HG03558 (cell line): Measurements from ENCODE around the gene ROCK2.

Source experiments
- ATAC-seq: cut with Tn5 transposase; IDR thresholded peaks from one replicate; pipeline ENCODE4 v1.9.1; 2021; ENCODE audit warnings: moderate number of reproducible peaks; ENCODE audit not compliant: unreplicated experiment; ENCODE audit errors: extremely low read depth

ROCK2 gene

DNA sequence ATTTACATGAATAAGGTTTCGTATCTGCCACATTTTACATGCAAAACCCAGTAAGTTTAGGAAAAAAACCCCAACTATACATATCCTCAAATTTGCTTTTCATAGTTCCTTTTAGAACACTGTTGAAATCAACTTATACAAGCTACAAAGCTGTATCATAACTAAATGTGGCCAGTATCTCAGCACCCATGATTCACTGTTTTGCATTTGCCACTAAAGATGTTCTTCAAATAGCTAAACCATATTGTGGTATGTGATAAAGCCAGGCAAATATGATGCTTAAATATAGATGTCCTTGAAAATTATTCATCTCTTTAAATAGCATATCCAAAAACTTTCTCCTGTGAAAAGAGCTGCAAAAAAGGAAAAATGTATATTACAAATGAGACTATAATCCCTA lies 29.9 kb downstream of the ROCK2 start:
- no peak for ATAC-seq

DNA sequence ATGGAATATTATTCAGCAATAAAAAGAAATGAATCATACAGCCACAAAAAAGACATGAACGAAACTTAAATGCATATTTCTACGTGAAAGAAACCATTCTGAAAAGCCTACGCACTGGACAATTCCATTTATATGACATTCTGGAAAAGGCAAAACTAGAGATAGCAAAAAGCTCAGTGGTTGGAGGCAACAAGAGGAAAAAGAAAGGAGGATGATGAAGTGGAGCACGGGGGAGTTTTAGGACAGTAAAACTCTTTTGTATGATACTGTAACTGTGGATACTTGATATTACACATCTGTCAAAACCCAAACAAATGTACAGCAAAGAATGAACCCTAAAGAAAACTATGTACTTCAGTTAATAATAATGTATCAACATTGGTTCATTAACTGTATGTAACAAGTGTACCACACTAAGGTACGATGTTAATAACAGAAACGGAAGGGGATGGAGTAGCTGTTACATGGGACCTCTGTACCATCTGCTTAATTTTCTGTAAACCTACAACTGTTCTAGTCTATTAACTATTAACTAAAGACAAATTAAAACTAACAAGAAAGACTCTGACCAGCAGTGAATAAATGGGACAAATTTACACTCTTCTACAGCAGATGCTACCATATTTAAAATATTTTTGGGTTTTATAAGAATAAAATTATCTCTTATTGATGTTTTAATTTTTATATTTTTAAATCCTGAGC lies 31.5 kb downstream of the ROCK2 start:
- no peak for ATAC-seq

DNA sequence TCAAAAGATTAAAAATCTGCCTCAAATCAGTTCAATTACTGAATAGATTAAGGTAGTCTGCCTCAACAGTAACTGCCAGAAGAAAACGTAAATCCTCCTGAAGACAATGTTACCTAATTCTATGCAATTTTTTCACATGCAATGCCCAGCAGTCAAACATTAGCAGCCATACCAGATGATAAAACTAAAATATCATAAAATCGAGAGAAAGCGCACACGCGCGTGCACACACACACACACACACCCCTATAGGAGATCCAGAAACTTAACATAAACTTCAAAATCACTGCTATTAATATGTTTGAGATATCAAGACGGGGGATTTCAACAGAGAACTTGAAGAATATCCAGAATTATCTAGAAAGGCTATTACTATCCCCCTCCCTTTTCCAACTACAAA lies 32.9 kb downstream of the ROCK2 start:
- no peak for ATAC-seq

DNA sequence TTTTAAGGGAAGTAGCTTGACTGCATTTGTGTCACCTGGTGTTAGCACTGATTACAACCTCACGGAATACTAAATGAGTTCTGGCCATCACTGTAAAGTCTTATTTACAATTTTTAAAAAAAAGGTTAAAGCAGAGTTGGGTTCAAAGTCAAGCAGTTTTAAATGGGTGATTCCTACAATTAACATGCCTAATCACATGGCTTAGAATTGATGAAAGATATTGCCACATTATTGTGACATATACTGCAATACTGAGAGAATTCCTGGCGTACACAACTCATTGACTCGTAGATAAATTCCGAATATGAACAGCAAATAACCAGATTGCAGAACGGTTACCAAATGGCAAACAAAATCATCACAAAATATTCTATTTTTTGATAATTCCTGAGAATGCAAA lies 34.2 kb downstream of the ROCK2 start:
- no peak for ATAC-seq

DNA sequence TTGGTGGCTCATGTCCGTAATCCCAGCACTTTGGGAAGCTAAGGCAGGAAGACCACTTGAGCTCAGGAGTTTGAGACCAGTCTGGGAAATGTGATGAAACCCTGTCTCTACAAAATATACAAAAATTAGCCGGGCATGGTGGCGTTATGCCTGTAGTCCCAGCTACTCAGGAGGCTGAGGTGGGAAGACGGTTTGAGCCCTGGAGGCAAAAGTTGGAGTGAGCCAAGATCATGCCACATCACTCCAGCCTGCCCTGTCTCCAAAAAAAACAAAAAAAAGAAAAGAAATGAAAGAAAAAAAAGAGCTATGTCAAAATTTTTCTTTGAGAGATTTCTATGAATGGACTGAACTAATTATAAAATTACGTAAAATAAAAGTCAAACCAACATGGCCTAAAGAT lies 34.7 kb downstream of the ROCK2 start:
- ATAC-seq, result no peak

DNA sequence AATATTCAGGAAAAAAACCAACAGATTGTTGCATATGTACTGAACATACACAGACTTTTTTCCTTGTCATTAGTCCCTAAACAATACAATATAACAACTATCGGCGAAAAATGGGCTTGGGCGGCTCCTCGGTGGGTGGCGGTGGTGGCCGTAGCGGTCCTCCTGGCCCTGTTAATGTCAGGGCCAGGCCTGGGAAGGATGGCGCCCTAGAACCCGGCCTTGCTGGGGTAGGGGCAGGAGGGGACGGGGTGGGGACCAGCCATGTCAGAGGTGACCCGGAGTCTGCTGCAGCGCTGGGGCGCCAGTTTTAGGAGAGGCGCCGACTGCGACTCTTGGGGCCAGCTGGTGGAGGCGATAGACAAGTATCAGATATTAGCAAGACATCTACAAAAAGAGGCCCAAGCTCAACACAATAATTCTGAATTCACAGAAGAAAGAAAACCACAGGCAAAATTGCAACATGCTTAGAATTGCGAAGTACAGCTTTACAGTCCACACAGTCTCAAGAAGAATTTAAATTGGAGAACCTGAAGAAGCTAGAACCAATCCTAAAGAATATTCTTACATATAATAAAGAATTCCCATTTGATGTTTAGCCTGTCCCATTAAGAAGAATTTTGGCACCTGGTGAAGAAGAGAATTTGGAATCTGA lies 36.5 kb downstream of the ROCK2 start:
- ATAC-seq, result no peak

DNA sequence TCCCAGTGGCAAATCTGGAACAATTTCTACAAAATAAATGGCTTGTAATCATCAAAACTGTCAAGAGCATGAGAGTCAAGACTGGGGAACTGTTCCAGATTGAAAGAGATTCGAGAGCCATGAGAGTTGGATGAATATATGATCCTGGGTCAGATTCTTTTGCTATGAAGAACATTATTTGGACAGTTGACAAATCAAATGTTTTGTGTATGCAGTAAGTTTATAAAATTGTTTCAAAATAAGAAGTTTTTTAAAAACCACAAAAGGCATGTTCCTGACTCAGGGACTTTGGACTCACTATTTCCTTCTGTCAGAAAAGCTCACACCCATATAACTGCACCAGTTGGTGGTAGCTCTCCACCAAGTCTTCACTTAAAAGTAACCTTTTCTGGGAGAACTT lies 38.5 kb downstream of the ROCK2 start:
- no peak for ATAC-seq

DNA sequence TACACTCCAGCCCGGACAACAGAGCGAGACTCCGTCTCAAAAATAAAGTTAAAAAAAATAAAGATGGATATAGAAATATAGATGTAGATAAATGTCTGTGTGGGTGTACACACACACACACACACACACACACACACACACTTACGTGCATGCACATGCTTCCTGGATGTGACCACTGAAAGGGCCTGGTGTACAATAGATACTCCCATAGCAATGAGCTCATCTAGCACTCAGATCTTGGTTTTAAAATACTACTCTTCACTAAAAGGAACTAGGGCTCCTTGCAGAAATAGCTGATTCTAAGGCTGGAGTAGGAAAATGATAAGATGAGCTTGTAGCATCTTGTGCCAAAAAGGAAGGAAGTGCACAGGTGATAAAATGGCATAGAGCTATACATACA lies 39.1 kb downstream of the ROCK2 start:
- ATAC-seq, result no peak

DNA sequence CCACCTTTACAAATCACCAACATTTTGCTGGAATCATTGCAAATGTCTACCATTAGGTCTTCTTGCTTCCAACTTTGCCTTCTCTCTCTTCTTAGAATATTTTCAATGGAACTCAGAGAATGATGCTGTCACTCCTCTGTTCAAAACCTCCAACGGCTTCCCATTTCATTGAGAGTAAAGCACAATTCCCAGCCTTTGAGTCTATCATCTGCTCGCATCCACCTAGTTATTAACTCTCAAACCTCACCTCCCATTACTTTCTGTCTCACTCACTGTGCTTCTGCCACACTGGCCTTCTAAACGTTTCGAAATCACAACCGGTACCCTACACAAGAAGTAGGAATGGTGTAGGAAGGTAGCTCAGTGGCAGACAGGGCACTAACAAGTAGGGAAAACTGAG lies 40.0 kb downstream of the ROCK2 start:
- no peak for ATAC-seq

DNA sequence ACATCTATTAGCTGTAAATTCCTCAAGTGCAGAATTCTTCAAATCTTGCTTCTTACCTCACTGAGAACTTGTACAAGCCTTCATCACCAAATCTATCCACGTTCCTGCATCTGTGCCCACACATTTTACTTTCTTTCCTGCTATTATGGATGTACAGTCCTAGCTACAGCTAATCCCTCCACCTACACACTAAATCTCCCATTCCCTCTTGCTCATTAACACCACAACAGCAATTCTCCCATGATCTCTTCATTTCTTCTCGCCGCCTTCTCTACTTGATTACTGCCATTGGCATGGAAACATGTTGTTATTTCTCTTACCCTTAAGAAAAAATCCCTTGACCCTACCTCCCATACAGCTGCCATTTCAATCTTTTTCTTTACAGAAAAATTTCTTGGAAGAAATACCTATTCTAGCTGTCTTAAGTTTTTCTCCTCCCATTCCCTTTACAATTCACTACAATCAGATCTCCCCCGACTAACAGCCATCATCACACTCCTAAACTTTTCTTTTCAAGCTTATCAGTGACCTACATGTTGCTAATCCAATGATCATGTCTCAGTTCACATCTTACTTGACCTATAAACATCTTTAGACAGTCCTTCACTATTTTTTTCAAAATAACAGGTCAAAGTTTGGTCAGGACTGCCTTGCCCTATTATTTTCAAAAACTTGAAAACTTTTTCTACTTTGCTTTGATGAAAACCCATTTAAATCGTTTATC lies 41.0 kb downstream of the ROCK2 start:
- ATAC-seq, result no peak

DNA sequence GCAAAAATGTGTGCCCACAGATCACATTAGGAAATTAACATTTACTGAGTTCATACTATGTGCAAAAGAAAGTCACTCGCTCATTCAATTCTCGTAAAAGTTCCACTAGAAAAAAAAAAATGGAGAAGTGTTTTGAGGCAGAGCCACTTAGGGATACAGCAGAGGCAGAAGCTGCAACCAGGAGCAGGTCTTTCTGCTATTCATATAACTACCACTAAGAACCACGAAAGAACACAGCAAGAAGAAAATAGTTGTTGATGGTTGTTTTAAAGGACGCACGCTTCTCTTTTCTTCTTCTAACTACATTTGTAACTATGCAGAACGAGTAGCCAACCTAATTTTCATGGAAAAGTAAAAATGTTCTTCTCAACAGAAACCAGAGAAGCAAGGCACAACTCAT lies 45.0 kb downstream of the ROCK2 start:
- no peak for ATAC-seq

DNA sequence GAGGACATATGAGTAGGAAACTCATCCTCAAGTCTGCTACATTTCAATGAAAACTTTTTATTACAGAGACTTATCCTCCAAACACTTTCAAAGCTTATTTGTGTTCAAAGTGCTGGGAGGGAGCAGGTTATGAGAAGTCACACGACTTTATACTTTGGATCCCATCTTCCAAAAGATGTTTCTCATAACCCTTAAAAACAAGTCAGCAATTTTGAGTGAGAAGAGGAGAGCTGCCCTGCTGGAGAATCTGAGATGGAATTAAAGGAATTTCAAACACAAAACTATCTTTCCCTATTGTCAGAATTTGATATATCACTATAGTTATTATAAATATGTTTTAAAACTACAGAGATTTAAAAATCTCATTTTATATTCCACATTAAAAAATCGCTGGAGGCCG lies 45.8 kb downstream of the ROCK2 start:
- no peak for ATAC-seq

DNA sequence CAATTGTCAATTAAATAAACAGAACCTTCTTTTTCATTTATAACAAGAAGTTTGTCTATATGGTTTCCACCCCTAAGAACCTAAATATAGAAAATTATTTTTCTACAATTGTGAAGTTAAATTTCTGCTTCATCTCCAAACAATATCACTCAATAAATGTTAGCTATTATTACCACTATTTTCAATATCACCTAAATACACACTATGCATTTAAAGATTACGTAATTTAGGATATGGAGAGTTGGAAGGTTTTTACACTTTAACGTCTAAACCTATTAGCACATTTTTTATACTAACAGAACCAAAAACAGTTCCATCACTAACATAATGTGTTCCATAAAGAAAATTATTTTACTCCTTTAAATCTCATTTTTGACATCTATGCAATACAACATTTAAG lies 48.0 kb downstream of the ROCK2 start:
- no peak for ATAC-seq

DNA sequence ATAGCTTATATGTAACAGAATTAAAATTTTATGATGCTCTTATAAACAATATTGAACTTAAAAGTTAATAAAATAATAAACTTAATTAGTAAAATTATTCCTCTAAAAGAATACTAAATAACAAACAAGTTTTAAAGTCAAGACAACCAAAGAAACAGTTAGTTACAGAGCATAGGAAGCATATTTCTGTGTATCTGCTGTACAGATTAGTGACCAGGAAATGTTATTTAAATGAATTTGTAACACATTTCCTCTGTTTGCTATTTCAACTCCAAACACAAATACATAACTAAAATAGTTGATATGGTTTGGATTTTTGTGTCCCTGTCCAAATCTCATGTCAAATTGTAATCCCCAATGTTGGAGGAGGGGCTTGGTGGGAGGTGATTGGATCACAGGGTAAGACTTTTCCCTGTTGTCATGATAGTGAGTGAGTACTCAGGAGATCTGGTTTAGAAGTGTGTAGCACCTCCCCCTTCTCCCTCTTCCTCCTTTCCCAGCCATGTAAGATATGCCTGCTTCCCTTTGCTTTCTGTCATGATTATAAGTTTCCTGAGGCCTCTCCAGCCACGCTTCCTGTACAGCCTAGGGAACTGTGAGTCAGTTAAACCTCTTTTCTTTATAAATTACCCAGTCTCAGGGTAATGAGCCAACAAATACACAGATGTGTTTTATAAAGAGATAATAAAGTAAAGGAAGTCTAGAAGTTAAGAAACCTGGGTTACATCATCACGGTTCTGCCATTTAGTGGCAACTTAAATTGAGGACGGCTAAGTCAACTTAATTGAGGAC lies 51.8 kb downstream of the ROCK2 start:
- ATAC-seq, result no peak

DNA sequence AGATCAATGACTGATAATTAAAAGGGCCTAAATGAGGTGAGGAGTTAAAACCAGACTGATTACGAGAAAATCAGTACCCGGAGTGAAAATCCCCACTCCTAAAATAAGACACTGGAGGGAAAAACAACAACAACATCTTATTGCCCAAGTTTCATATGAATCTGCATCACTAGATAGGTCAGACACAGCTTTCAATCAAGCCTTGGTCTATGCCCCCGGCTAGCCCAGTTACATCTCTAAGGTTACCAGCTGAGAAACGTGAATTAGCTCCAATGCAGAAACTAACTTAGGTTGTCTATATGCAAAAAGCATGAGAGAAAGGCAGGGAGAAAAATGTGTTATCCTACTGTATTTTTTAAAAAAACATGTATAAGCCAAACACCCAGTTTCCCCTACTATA lies 53.7 kb downstream of the ROCK2 start:
- ATAC-seq, result no peak

DNA sequence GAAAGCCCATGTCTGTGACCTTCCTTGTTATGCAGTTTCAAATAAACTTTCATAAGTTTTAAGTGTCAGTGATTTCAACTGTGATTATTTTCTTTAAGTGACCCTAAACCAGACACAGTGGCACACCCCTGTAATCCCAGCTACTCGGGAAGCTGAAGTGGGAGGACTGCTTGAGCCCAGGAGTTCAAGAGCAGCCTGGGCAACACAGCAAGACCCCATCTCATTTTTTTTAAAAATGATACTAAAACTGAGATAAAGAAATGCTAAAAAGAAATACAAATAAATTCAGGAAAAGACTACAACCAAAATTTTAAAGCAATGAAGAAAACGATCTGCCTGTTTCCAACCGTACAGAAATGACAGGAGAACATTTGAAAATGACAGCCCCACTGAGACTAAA lies 54.2 kb downstream of the ROCK2 start:
- no peak for ATAC-seq

DNA sequence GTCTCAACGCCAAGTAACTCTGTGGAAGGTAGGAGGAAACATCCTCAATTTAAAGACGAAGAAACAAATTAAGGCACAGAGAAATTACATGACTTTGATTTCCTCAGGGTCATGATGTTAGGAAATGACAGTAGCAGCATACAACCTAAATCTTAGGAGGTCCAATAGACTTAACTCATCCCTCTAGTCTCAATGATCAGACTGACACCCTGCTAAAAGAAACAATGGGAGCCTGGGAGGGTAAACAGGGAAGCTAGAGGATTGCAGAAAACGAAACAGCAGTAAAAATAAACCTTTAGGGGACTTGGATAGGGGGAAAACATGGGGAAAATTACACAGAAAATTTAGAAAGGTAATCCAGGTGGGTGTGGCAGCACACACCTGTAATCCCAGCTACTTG lies 56.0 kb downstream of the ROCK2 start:
- no peak for ATAC-seq

DNA sequence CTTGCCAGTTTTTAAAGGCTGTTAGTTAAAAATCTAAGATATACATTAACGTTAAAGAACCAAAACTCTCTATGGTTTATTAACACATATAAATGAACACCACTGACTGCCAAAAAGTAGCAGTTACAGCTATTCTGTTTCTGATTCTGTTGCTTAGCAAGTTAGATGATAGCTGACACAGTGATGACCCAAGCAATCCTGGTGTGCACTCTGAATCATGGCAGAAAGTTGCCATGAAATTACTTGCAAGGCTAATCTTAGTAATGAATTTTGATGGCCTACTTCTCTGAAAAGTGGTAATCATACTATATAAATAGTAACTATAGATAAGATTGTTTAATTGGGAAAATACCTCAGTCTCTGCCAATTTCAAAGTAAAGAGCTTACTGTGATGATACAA lies 57.7 kb downstream of the ROCK2 start:
- no peak for ATAC-seq

DNA sequence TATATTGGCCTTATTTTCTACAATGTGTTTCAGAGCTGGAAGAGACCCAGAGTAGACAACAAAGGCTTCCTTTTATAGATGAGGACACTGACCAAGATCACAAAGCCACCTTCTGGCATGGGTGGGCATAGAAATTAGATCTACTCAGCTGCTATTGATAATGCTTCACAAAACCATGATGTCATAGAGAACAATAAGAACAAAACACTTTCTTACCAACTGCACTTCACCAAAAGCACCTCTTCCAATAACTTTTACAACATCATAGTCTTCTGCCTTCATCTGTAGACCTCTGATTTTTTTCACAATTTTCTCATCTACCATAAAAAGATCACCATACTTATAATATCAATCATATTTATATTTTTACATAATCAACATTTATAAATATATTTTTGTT lies 58.1 kb downstream of the ROCK2 start:
- no peak for ATAC-seq

DNA sequence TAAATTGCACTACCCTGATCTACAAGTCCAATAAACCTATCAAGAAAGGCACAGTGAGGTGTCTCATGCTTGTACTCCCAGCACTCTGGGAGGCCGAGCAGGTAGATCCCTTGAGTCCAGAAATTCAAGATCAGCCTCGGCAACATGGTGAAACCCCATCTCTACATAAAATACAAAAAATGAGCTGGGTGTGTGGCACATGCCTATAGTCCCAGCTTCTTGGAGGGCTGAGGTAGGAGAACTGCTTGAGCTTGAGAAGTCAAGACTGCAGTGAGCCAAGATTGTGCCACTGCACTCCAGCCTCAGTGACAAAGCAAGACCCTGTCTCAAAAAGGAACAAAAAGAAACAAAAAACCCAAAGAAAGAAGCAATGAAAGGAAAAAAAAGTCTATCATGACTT lies 58.9 kb downstream of the ROCK2 start:
- ATAC-seq, result no peak

DNA sequence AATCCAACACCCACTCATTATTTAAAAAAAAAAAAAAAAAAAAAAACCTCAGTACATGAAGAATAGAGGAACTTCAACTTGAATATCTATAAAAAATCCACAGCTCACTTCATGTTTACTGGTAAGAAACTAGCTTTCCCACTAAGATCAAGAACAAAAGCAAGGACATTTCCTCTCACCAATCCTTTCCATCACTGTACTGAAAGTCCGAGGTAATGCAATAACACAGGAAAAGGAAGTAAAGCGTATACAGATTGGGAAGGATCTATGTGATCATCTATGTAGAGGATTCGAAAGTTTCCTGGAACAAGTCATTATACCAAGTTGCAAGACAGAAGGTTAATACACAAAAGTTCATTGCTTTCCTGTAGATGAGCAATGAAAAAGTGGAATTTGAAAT lies 63.2 kb downstream of the ROCK2 start:
- no peak for ATAC-seq
